ENCODE results near the gene HMCN1.
"Not testable (repeated sequence)": the region's sequence is repeated elsewhere in the genome, so short reads cannot be mapped to it uniquely, and the experiment has no call there.

DNA sequence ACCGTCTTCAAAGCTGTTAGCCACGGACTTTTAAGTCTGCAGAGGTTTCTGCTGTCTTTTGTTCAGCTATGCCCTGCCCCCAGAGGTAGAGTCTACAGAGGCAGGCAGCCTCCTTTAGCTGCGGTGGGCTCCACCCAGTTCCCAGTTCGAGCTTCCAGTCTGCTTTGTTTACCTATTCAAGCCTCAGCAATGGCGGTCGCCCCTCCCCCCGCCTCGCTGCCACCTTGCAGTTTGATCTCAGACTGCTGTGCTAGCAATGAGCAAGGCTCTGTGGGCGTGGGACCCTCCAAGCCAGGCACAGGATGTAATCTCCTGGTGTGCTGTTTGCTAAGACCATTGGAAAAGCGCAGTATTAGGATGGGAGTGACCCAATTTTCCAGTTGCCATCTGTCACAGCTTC, 49.7 kb downstream of the HMCN1 start:
- TF ChIP-seq, protein P1, sequence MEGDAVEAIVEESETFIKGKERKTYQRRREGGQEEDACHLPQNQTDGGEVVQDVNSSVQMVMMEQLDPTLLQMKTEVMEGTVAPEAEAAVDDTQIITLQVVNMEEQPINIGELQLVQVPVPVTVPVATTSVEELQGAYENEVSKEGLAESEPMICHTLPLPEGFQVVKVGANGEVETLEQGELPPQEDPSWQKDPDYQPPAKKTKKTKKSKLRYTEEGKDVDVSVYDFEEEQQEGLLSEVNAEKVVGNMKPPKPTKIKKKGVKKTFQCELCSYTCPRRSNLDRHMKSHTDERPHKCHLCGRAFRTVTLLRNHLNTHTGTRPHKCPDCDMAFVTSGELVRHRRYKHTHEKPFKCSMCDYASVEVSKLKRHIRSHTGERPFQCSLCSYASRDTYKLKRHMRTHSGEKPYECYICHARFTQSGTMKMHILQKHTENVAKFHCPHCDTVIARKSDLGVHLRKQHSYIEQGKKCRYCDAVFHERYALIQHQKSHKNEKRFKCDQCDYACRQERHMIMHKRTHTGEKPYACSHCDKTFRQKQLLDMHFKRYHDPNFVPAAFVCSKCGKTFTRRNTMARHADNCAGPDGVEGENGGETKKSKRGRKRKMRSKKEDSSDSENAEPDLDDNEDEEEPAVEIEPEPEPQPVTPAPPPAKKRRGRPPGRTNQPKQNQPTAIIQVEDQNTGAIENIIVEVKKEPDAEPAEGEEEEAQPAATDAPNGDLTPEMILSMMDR (IDR thresholded peaks at IDR 0.05), result not testable (repeated sequence)
- TF ChIP-seq POLR2A (IDR thresholded peaks at IDR 0.05), result not testable (repeated sequence)

Data from lower leg skin (tissue), 3 donors.